Measurements from ENCODE around the gene COX6B1.

DNA sequence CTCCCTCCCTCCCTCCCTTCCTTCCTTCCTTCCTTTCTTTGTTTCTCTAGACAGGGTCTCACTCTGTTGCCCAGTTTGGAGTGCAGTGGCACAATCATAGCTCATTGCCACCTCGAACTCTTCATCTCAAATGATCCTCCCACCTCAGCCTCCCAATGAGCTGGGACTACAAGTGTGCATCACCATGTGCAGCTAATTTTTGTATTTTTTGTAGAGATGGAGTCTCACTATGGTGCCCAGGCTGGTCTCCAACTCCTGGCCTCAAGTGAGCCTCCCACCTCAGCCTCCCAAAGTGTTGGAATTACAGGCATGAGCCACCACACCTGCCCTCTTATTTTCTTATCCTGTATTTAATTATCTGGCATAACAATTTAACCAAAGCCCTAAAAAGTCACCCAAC lies 22.6 kb downstream of the COX6B1 start:
- TF ChIP-seq, protein P1, sequence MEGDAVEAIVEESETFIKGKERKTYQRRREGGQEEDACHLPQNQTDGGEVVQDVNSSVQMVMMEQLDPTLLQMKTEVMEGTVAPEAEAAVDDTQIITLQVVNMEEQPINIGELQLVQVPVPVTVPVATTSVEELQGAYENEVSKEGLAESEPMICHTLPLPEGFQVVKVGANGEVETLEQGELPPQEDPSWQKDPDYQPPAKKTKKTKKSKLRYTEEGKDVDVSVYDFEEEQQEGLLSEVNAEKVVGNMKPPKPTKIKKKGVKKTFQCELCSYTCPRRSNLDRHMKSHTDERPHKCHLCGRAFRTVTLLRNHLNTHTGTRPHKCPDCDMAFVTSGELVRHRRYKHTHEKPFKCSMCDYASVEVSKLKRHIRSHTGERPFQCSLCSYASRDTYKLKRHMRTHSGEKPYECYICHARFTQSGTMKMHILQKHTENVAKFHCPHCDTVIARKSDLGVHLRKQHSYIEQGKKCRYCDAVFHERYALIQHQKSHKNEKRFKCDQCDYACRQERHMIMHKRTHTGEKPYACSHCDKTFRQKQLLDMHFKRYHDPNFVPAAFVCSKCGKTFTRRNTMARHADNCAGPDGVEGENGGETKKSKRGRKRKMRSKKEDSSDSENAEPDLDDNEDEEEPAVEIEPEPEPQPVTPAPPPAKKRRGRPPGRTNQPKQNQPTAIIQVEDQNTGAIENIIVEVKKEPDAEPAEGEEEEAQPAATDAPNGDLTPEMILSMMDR (IDR thresholded peaks at IDR 0.05) = no peak
- TF ChIP-seq POLR2A (IDR thresholded peaks at IDR 0.05) = no peak
